HuH-7.5 (cell line): ENCODE results near the gene ROBO1.
"Not testable (repeated sequence)": the region's sequence is repeated elsewhere in the genome, so short reads cannot be mapped to it uniquely, and the experiment has no call there.

ENCODE experiments used
- DNase-seq: peaks from one replicate; pipeline ENCODE4 v3.0.0; 2011; ENCODE audit warnings: low spot score

The ROBO1 gene

DNA sequence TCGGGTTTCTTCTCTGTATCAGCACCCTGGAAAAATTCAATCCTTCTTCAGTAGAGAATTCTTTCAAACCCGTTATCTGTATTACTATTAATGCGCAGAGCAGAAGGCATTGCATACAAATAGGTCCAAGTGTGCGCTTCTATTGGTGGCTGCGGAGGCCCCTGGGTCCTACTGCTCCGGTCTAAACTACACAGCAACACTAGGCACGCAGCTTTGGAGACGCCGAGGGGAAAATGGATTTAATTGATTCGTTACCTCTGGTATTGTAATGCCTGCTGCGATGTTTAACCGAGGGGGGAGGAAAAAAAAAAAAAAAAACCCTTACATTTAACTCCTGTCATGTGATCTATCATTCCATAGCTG, at the start of gene ROBO1:
Gene ROBO1 (minus strand): TSS at position 94 of the 363 bp plus-strand sequence.
- DNase-seq, result no peak

DNA sequence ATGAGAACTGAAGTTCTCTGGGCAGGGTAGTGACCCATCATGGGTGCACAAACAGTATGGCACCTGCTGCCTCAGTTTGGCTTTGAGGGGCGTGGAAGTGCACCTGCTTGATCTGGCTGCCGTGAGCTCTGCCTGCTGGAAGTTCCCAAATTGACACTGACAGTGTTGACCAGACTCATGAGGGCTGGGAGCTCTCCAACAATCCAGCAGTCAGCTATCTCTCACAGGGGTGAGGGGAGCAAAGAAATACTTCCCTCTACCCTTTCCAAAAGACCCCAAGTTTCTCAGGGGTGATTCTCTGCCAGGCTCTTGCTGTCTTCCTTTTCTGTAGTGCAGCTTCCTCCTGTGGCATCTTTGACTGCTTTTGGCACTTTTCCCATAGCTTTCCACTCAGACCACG, 49.4 kb upstream of the ROBO1 start:
- DNase-seq, result no peak

DNA sequence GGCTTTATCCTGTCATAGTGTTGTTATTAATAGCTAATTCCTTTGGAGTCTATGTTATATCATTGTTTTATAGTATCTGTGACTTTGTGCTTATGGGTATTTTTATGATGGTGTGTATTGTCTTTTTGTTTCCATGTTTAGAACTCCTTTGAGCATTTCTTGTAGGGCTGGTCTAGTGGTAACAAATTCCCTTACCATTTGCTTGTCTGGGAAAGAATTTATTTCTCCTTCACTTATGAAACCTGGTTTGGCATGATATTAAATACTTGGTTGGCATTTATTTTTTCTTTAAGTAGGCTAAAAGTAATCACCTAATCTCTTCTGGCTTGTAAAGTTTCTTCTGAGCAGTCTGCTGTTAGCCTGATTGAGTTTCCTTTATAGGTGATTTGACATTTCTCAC, 47.7 kb upstream of the ROBO1 start:
- no peak for DNase-seq

DNA sequence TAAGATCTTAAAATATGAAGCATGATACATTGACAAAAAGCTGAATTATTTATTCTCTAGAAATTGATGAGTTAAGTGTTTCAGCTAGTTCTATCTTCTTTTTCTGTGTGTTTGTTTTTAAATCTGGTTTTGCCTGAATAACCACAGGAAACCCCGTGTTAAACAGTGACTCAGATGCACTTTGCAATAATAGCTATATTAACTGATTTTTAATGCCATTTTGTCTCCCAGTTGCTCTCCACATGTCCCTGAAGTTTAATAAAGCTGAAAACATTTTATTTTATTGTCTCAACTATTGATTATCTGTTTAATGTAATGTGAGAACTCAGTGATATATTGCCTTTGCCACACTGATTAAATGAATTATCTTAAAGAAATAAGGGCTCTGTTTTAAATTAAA, 42.8 kb upstream of the ROBO1 start:
- DNase-seq, result no peak

DNA sequence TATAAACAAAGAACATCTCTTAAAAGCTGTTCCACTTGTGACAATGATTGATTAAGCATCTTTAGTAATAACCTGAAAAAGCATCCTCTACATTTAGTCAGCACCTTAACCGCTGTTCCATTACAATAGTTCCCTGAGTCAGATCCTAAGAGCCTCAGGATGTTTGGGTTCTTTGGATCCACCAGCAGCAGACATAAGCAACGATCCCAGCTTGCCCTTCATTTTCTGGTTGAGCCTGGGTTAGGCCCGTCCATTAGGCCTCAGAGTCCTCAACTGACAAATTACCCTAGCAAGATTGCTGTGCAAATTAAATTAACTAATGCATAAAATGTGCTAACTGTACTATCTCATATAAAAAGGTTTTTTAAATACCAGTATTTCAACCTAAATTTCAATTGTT, 42.3 kb upstream of the ROBO1 start:
- DNase-seq, result no peak

DNA sequence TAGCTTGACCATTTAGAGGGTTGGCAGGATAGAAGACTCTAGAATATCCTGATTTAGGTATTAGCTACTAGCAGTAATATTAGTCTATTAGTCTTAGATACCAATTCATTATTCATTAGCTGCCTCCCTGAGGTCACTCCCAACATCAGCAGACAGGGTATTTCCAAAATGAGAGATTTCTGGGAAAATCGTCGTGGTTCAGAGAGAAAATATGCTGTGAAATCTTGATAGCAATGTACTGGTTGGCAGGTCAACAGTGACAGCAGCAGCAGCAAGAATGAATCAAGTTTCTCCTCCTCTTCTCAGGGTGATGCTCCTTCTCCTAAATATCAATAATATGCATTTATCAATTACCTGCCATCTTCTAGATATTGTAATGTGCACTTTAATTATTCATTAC, 41.3 kb upstream of the ROBO1 start:
- DNase-seq, result no peak

DNA sequence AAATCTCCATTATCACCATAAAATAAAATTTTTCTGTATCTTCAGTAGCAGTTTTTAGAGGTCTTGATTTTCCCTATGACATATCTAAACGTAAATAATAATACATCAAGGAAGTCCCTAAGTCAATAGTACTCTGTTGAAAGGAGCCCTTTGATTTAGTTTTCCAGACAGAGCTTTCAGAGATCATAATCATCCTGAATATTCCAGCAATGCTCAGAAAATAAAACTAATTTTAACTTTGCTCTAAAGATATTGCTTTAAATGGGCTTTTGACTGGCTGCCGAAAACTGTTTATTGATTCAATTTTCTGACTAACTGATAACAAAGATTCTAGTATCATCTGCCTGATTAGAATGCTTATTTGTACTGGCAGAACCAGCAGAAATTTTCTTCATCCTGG, 40.7 kb upstream of the ROBO1 start:
- DNase-seq, result no peak

DNA sequence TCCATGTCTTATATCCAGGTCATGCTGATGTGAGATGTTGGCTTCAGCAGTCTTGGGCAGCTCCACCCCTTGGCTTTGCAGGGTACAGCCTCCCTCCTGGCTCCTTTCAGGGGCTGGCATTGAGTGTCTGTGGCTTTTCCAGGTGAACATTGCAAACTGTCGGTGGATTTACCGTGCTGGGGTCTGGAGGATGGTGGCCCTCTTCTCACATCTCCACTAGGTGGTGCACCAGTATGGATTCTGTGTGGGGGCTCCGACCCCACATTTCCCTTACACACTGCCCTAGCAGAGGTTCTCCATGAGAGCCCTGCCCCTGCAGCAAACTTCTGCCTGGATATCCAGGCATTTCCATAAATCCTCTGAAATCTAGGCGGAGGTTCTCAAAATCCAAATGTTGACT, 22.4 kb upstream of the ROBO1 start:
- DNase-seq, result not testable (repeated sequence)

DNA sequence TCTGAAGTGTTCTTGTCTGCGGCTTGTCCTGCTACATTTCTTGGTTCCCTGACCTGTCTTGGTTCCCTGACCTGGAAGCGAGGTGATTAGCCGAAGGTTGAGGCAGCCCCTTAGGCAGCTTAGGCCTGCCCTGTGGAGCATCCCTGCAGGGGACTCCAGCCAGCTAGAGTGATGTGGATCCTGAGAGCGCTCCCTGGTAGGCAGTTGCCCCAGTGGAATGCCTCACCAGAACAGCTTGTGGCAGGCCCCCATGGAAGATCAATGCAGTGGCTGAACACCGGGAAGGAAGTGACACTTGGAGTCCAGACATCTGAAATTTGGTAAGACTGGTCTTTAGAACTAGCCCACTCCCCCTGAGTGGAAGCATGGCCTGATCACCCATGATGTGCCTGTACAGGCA, 5.5 kb upstream of the ROBO1 start:
- DNase-seq, result no peak

DNA sequence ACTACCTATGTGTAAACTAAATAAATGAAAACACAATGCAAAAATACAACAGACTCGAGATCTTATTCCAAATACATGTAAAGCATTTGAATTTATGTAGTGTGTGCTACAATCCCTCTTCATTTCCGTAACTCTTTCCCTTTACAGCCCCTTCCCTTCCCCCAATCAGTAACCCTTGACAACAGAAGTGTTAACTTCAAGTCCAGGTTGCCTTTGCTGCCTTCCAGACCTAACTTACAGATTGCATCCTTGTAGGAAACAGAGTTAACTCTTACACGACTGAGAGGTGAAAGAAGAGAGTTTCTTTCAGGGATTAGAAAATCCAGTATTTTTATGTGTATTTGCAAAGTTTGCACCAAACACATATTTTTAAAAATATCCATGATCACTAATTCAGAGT, 1.4 kb upstream of the ROBO1 start:
- DNase-seq, result no peak

DNA sequence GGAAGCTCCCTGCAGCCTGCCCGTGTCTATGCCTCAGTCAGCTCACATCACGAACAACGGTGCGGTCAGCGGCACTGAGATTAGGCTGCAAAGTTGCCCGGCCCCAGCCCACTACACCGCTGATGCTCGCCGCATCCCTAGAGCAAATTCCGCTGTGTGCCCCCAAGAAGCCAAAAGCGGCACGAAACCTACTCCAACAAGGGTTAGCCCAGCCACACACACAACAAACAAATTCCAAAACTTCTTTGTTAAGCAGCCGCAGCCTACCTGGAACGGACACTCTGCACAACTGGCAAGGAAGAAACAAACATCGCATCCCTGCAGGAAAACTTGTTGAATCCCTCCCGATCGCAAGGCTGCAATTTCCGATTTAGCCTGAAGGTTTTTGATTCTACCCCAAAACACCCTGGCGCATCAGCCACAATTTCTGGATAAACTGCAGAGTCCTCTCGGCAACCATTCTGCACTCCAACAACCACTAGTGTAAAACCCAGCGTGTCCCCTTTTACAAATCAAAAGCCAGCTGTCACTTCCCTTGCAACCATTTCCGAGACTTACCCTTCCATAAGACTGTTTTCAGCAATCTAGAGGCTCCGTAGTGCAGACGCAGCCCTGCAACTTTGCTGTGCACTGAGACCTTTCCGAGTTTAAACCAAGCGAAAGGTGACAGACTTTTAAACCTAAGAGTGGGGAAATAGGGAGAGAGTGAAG, 449 bp downstream of the ROBO1 start:
- DNase-seq, result no peak

DNA sequence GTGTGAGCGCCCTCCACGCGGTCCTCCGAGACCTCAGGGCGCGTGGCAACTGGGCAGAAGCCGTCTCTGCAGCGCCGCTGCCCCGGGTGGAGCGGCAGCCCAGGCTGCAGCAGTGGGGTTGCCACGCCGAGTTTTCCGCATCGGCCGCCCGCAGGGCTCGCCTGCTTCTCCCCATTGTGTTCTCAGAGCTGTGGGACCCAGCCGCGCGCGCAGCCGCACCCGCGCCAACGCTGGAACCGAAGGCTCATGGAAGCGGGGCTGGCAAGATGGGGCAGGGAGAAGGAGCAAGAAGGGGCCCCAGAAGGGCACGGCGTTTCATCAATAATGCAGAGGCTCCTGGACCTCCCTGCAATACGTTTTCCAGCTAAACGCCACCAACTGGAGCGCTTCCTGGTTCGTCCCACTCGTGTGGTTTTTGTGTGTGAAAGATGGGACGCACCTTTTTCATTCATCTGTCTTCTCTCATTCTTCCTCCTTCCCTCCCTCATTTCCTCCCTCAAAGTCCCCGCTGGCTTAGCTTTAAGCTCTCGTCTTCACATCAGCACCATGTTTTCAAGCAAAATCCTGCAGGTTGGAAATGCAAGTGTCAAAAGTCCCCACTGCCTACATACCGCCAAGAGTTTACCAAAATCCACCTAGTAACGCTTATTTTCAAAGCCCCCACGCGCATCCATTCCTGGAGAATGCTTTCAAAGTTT, 1.2 kb downstream of the ROBO1 start:
- no peak for DNase-seq

DNA sequence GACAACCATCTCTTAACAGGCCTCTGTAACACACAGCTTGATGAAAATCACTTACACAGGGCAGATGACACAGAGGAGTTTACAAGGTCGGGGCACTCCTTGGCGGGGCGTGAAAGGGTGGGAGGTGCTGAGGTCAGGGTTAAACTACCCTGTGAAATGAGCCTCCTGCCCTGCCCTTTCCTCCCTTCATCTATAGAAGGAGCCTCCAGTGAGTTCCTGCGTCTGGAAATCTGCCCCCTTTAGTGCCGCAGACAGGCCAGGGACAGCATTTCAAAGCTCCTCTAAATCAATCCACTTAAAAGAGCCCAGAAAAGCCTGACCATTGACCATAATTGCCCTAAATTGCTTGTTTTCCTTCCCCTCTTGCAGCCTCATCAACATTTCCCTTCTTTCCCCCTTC, 1.9 kb downstream of the ROBO1 start:
- no peak for DNase-seq

DNA sequence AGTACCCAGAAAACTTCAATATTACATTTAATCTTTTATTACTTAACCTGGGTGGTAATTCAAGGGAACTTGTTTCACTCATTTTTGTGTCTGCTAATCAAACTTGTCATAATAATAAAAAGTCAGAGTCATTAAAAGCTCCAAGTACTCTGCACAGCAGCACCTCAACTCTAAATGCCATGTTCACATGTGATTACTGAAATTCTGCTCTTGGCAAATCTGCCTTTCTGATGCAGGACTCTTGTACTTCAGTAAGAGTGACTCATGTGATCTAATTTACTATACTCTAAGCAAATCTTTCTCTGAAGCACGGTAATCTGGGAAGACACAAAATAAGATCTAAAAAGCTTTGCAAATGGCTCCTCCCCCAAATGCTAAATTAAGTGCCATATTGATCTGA, 6.4 kb downstream of the ROBO1 start:
- no peak for DNase-seq

DNA sequence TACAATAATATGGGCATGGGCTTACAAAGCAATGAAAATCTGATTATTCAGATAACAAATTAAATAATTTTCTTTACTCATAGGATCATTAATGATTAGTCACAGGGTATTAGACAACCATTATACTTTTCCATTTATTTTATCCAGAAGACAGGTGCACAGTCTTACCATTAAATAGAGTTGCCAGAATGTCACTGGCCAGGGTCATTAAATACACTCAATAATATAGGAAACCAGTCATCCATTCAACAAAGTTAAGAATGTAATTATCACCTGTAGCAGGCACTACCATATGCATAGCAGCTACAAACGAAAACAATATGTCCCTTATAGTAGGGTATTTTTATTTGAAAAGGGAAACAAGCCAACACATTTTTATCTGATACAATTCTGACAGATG, 16.1 kb downstream of the ROBO1 start:
- DNase-seq, result no peak

DNA sequence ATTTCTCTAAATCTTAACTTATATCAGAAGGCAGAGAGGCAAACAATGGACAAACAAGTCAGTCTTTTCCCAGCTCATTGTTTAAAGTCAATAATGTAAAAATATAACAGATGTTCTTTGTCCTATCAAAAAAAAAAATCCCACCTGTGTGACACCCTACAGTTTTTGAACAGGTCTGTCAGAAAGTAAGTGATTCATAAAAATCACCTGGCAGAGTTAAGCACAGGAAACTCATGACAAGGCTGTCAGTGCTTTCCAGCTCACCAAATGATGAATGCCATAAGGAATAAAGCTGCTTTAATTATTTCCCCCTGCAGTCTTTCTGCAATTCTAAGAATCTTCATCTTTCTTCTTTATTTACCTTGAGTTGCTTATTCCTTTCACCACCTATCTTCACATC, 30.3 kb downstream of the ROBO1 start:
- DNase-seq, result no peak

DNA sequence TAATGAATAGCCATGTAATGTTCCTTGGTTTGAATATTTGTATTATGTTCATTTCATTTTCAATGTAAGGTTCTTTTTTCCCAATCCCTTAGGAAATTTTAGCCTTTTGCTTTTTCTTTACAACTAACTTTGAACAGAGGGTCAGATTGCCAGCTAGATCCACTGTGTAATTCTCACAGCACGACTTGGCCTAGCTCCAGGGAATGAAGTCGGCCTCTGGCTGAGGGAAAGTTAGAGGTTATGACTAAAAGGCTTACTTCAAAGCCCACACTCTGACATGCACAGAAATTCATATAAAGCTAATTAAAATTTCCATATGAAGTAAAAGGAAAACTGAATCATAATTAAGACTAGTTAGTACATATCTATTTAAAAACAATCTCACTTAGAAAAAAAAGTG, 38.7 kb downstream of the ROBO1 start:
- DNase-seq, result no peak

DNA sequence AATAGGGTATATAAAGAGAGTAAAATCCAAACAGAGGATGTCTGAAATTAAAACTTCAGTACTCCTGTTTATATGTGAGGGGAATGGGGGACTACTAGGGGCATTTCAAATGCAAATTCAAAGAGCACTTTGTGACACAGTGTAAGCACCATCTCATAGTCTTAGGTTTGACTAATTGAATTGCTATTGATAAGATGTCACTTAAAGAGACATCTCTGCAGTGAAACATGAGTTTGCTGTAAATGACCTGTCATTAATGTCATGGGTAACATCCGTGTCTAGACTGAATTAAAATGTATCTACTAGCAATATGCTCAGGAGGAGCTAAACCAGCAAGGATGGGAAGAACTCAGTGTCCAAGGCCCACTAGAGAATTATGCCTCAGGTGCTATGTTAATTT, 41.0 kb downstream of the ROBO1 start:
- no peak for DNase-seq

DNA sequence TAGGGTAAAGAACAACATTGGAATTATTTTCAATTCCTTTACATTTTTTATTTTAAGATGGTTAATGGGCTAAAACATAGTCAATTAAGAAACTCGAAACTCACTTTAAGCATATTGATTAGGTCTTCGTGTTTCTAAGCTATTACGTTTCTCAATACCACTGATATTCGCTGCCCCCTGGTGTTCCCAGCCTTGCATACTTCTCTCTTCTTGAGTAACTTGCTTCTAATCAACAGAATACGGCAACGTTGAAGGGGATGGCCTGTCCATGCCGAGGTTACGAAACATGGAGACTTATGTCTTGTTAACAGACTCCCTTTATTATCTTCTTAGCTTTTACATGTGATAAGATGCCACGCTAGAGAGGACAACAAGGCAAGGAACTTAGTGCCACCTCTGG, 43.6 kb downstream of the ROBO1 start:
- peak; percentile 10 for DNase-seq

DNA sequence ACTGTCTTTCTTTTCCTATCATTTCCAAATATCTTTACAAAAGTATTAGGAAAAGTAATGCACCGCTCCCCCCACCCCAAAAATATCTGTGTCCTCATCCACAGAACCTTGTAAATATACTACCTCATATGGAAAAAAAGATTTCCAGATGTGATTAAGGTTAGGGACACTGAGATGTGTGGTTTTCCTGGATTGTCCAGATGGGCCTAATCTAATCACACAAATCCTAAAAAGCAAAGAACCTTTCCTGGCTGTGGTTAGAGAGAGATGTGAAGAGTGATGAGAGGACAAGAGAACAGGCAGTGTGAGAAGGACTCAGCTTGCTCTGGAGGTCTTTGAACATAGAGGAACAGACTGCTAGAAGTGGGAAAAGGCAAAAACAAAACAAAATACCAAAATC, 77.7 kb downstream of the ROBO1 start:
- no peak for DNase-seq

DNA sequence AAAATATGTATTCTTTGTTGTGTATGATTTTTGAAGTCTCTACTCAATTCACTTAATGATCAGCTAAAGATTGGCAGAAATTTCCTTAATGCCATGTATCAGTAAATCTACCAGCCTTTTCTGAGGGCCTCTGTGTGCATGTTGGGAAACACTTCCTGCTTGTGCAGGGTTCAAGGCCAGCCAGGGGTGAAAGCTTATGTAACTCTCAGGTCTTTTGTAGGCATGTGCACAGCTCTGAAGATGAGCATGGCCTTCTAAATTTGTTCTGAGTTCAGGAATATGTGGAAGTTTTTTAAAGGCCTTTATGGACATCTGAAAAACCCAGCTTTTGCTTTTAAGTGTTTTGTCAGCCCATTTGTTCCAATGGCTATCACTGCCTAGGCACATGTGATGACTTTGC, 82.7 kb downstream of the ROBO1 start:
- DNase-seq, result no peak

DNA sequence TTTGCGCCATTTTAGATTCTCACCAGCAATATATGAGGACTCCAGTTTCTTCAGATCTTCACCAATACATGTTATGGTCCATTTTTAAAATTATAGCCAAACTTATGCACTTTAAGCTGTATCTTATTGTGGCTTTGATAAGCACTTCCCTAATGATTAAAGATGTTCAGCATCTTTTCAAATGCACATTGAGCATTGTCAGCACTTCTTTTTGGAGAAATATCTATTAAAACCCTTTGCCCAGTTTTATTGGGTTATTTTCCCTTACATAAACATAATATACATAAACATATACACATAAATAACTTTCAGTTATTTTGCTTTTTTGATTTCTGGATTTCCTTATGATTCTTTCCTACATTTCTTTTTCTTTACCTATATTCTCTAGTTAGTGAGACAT, 83.8 kb downstream of the ROBO1 start:
- DNase-seq, result no peak

DNA sequence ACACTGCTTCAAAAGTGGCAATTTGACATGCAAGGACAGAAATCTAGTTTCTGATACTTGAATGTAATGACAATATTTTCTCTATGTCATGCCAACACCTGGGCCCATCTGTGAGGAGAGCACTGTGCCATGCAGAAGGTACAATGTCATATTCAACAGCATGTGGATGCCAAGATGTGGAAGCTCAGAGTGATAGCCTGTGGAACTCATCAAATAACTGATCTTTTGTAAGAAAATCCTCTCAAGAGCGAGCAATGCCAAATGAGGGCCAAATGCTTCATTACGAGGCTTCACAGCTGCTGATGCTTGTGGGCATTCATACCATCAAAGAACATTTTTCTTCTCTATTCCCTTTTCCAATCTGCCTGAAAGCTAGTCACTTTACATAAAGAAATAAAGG, 95.1 kb downstream of the ROBO1 start:
- no peak for DNase-seq

DNA sequence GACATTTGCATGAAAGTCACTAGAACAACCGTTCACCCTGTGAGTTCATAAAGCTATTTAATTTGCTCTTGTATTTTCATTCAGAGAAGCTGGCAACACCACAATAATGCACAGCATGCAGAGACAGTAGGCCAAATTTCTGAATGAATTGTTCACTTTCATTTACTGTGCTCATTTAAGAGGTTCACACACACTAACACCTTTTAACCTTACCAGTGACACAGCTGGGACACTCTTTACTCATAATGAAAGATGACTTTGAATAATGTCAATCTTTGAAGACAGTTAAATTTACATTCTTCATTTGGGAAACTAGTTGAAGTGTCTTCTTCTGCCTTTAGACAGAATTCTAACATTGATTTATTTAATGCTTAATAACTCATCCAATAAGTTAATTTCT, 95.7 kb downstream of the ROBO1 start:
- no peak for DNase-seq
